ENCODE measurements around the gene VPREB3. TPM values are rescaled to one million over a fixed set of nuclear protein-coding genes. Genes with fewer than 3 reads are reported as not detected.

VPREB3 gene
- total and polyA plus RNA-seq, 4 donors: 0.39 to 1.4 TPM; not detected in 2

DNA sequence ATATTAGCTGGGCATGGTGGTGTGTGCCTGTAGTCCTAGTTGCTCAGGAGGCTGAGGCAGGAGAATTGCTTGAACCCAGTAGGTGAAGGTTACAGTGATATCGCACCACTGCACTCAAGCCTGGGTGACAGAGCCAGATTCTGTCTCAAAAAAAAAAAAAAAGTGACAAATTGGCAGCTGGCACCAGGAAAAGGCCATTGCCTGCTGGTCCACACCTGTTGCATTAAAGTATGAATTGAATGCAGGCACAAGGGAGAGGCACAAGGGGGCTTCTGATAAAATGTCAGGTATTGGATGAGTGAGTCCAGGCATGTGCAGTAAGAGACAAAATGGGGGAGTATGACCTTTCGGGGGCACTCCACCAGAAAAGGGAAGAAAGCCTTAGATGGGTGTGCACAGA is 31.5 kb downstream of the VPREB3 start:
- H3K9me3 ChIP-seq (ENCODE audit: control insufficient read depth in 4 of 4, insufficient read depth in 3 of 4, low read length in 3 of 4): no peaks in the 10 kb centered on the region
- peak overlapping the region in 1 of 2 donors; percentile 59 for H3K27ac ChIP-seq (ENCODE audit: low read depth in 1 of 2, low read length in 1 of 2)
- no peaks in the 10 kb centered on the region for H3K27me3 ChIP-seq (ENCODE audit: control insufficient read depth in 3 of 3, insufficient read depth in 3 of 3, low read length in 2 of 3)
- no peak for TF ChIP-seq CTCF (IDR thresholded peaks at IDR 0.05; ENCODE audit: control extremely low read depth, extremely low read depth)
- no peaks in the 10 kb centered on the region for H3K4me1 ChIP-seq (ENCODE audit: control insufficient read depth in 5 of 5, insufficient read depth in 5 of 5, low read length in 5 of 5)
- H3K4me3 ChIP-seq: no peak overlapping the region
- no peaks in the 10 kb centered on the region for H3K36me3 ChIP-seq (ENCODE audit: control insufficient read depth in 4 of 4, insufficient read depth in 4 of 4, low read length in 4 of 4)
- ATAC-seq (ENCODE audit: insufficient read depth, low FRiP score): no peak
- no peak overlapping the region for H3K9ac ChIP-seq (ENCODE audit: insufficient read depth in 1 of 2, low read length in 2 of 2)
- WGBS, 2 donors: 73 to 77% methylated on average over 2 of the region's 2 CpGs
- no peak for DNase-seq

DNA sequence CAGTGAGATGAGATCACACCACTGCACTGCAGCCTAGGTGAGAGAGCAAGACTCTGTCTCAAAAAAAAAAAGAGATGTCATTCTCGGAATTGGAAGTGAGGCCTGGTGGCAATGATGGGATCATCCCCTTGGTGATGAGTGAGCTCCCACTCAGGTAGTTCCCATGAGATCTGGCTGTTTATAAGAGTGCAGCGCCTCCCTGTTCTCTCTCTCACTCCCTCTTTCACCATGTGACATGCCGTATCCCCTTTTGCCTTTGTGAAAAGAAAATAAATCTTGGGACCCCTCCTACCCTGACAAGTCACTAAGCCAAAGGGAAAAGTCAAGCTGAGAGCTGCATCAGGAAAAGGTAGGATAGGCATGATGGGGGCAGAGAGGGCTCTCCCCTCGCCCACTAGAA is 32.1 kb downstream of the VPREB3 start:
- Histone ChIP-seq H3K4me3 (no peak overlapping the region), H3K9ac (ENCODE audit: insufficient read depth in 1 of 2, low read length in 2 of 2) (no peak overlapping the region), H3K9me3 (ENCODE audit: control insufficient read depth in 4 of 4, insufficient read depth in 3 of 4, low read length in 3 of 4) (no peaks in the 10 kb centered on the region), H3K27ac (ENCODE audit: low read depth in 1 of 2, low read length in 1 of 2) (no peak overlapping the region), H3K27me3 (ENCODE audit: control insufficient read depth in 3 of 3, insufficient read depth in 3 of 3, low read length in 2 of 3) (no peaks in the 10 kb centered on the region), H3K4me1 (ENCODE audit: control insufficient read depth in 5 of 5, insufficient read depth in 5 of 5, low read length in 5 of 5) (peaks cover 0 to 3% (median 0%) of the 10 kb centered on the region in 5 donors), H3K36me3 (ENCODE audit: control insufficient read depth in 4 of 4, insufficient read depth in 4 of 4, low read length in 4 of 4) (no peaks in the 10 kb centered on the region)
- WGBS, 2 donors: 80 to 81% methylated on average over 4 of the region's 4 CpGs
- DNase-seq: no peak
- no peak for TF ChIP-seq CTCF (IDR thresholded peaks at IDR 0.05; ENCODE audit: control extremely low read depth, extremely low read depth)
- no peak for ATAC-seq (ENCODE audit: insufficient read depth, low FRiP score)

DNA sequence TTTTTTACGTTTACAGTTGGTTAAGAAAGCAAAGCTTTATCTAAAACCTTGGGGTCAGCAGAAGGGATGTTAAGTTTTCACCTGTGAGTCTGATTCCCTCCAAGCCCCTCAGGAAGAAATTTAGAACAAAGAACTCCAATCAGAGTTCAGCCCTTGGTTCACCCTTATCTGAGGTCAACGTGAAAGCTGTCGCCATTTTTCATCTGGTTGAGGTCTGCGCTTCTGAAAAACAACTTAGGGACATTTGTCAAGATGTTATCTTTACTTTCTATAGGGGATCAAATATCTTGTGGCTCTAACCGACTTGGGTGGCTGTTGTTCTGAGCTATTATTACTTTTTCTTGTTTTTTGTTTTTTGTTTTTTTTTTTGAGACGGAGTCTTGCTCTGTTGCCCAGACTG is 33.4 kb downstream of the VPREB3 start:
- Histone ChIP-seq H3K27ac (ENCODE audit: low read depth in 1 of 2, low read length in 1 of 2) (no peak overlapping the region), H3K36me3 (ENCODE audit: control insufficient read depth in 4 of 4, insufficient read depth in 4 of 4, low read length in 4 of 4) (no peaks in the 10 kb centered on the region), H3K4me3 (no peak overlapping the region), H3K9ac (ENCODE audit: insufficient read depth in 1 of 2, low read length in 2 of 2) (no peak overlapping the region), H3K9me3 (ENCODE audit: control insufficient read depth in 4 of 4, insufficient read depth in 3 of 4, low read length in 3 of 4) (no peaks in the 10 kb centered on the region), H3K27me3 (ENCODE audit: control insufficient read depth in 3 of 3, insufficient read depth in 3 of 3, low read length in 2 of 3) (no peaks in the 10 kb centered on the region), H3K4me1 (ENCODE audit: control insufficient read depth in 5 of 5, insufficient read depth in 5 of 5, low read length in 5 of 5) (peaks cover 0 to 12% (median 0%) of the 10 kb centered on the region in 5 donors)
- no peak for DNase-seq
- WGBS, 2 donors: 69 to 75% methylated on average over 6 of the region's 6 CpGs
- ATAC-seq (ENCODE audit: insufficient read depth, low FRiP score): no peak
- TF ChIP-seq CTCF (IDR thresholded peaks at IDR 0.05; ENCODE audit: control extremely low read depth, extremely low read depth): no peak
